Cardiac fibroblast (primary cell): ENCODE results near the gene SLC22A9.
A peak's percentile ranks its signal among the peaks of the same experiment; 100 is the strongest.

Source experiments
- DNase-seq, 2 donors: peaks; one replicate each; pipeline versions ENCODE4 v3.0.0 to v3.0.0-alpha.2; 2010; ENCODE audit warnings: low read depth in 2 of 2
- H3K4me3 ChIP-seq, 2 donors: replicated peaks in 1 of 2; 1 replicate in 1 of 2; 2 replicates in 1 of 2; pipeline ENCODE4 v1.5.1; 2011; ENCODE audit warnings: low read depth in 2 of 2, low read length in 2 of 2, mild to moderate bottlenecking in 2 of 2, moderate library complexity in 1 of 2
- TF ChIP-seq, protein P1 (sequence below): IDR thresholded peaks from one replicate; pipeline ENCODE4 v1.5.1; 2011; ENCODE audit warnings: low read depth, mild to moderate bottlenecking, low read length, inconsistent platforms

The SLC22A9 gene

GRCh38 chr11:63444160-63444559 is 74.6 kb downstream of the SLC22A9 start:
- DNase-seq, result no peak
- TF ChIP-seq, protein P1, sequence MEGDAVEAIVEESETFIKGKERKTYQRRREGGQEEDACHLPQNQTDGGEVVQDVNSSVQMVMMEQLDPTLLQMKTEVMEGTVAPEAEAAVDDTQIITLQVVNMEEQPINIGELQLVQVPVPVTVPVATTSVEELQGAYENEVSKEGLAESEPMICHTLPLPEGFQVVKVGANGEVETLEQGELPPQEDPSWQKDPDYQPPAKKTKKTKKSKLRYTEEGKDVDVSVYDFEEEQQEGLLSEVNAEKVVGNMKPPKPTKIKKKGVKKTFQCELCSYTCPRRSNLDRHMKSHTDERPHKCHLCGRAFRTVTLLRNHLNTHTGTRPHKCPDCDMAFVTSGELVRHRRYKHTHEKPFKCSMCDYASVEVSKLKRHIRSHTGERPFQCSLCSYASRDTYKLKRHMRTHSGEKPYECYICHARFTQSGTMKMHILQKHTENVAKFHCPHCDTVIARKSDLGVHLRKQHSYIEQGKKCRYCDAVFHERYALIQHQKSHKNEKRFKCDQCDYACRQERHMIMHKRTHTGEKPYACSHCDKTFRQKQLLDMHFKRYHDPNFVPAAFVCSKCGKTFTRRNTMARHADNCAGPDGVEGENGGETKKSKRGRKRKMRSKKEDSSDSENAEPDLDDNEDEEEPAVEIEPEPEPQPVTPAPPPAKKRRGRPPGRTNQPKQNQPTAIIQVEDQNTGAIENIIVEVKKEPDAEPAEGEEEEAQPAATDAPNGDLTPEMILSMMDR, result no peak
- no peak overlapping the region for H3K4me3 ChIP-seq

DNA sequence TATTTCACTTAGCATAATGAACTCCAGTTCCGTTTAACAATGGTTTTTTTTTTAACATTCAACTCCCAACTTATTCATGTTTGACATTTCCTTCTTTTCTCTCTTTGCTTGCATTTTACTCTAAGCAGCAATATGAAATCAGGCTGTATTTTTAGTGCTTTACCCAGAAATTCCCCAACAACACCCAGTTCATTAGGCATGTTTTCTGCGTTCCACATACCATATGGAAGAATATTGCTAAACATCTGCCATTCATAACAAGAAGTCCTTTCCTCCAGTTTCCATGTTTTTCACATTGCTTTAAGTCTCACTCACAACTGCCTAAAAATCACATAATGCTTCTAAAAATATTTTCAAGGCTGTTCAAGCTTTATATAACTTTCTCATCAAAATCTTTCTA is 75.5 kb downstream of the SLC22A9 start:
- no peak for DNase-seq
- H3K4me3 ChIP-seq, result no peak overlapping the region
- TF ChIP-seq, protein P1, result no peak

DNA sequence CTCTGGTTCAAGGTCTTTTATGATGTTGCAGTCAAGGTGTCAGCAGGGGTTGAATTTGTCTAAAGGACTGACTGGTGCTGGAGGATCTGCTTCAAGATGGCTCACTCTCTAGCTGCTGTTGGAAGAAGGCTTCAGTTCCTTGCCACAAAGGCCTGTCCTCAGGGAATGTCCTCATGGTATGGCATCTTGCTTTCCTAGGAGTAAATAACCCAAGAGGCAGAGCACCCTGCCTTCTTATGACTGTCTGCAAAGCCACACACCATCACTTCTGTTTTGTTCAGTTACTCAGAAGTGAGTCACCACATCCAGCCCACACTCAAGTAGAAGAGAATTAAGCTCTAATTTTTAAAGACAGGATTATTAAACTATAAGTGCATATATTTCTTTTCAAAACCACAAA is 76.1 kb downstream of the SLC22A9 start:
- TF ChIP-seq, protein P1, result no peak
- no peak overlapping the region for H3K4me3 ChIP-seq
- DNase-seq, result peak in 1 of 2 donors; percentile 60

GRCh38 chr11:63448646-63449045 is 79.1 kb downstream of the SLC22A9 start:
- H3K4me3 ChIP-seq, result no peak overlapping the region
- TF ChIP-seq, protein P1, result no peak
- DNase-seq, result no peak

GRCh38 chr11:63459586-63459985 is 90.0 kb downstream of the SLC22A9 start:
- DNase-seq, result no peak
- TF ChIP-seq, protein P1, result no peak

More at GRCh38 chr11:63459586-63459985, 90.0 kb downstream of the SLC22A9 start:
- H3K4me3 ChIP-seq, result no peak overlapping the region
